ENCODE results near the gene TSPAN4. TPM values are rescaled to one million over a fixed set of nuclear protein-coding genes. Genes with fewer than 3 reads are reported as not detected.

TSPAN4 gene
- total RNA-seq, 2 experiments from 2014 or later = 5.2 to 6.0 TPM

DNA sequence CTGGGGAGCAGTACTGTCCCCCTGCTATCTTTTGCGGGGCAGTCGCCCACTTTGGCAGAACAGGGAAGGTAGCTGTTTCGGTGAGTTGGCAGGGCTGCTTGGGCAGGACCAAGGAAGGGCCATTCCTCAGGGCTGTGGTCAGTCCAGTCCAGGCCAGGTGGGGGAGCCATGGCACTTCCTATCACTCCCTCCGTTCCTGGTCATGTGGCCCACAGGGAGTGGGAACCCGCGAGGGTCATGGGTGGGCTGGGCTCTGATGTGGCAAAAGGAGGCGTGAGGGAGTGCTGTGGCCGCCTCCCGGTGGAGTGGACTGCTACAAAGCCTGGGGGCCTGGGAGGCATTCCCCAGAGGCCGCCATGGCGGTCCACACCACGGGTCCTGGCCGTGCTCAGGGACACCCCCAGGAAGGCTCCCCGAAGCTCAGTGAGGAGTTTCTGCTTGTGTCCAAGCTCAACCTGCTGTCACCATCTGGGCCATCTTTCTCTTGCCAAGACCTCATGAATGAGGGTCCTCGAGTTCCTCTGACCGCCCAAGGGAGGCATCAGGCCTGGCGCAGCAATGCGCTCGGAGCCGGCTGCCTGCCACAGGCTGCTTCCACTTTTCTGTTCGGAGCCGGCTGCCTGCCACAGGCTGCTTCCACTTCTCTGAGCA, 56.0 kb downstream of the TSPAN4 start:
- DNase-seq (no peak), ATAC-seq (no peak)
- no peak overlapping the region for H3K27ac Mint-ChIP-seq
- POLR2A ChIA-PET = no interaction called here
- no peaks in the 10 kb centered on the region for H3K27me3 Mint-ChIP-seq
- no peaks in the 10 kb centered on the region for H3K9me3 Mint-ChIP-seq (ENCODE audit: low read depth)
- H3K4me1 Mint-ChIP-seq = no peaks in the 10 kb centered on the region
- H3K36me3 Mint-ChIP-seq (ENCODE audit: low read depth) = peaks cover 22% of the 10 kb centered on the region
- no peak overlapping the region for H3K4me3 Mint-ChIP-seq
- CTCF ChIA-PET = no interaction called here
- intact Hi-C loops (cut with DNase I, micrococcal nuclease) = no loop called here

GRCh38 chr11:899724-900123, 57.1 kb downstream of the TSPAN4 start:
- H3K9me3 Mint-ChIP-seq (ENCODE audit: low read depth) = no peaks in the 10 kb centered on the region
- intact Hi-C loops (cut with DNase I, micrococcal nuclease) = no loop called here
- POLR2A ChIA-PET = no interaction called here

DNA sequence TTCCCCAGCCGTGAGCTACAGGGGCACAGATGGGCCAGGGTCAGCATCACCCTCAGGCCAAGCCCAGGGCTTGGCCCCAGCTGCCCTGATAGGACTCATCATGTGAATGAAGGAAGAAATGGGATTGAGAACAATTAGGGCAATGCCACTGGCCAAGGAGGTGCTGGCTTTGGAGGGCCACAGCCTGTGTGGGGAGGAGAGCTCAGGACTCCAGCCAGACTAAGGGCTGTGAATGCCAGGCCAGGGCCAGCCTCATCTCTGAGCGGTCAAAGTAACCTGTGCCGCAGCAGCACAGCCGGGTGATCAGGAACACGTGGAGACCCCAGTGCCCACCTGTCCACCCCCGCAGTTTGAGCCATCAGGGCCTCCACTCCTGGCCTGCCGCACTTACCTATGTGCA, 57.9 kb downstream of the TSPAN4 start:
- DNase-seq (no peak), ATAC-seq (no peak)
- Mint-ChIP-seq H3K27me3 (no peaks in the 10 kb centered on the region), H3K4me3 (no peak overlapping the region), H3K9me3 (ENCODE audit: low read depth) (no peaks in the 10 kb centered on the region), H3K27ac (no peak overlapping the region), H3K4me1 (no peaks in the 10 kb centered on the region), H3K36me3 (ENCODE audit: low read depth) (peaks cover 29% of the 10 kb centered on the region)
- intact Hi-C loops (cut with DNase I, micrococcal nuclease) = no loop called here
- ChIA-PET POLR2A (no interaction called here), CTCF (interaction anchor here (0.6 kb wide), 2 partner anchors 29 to 1076 kb away, joined by 3 read pairs; no protein-coding TSS in a partner anchor)

More at GRCh38 chr11:899724-900123, 57.1 kb downstream of the TSPAN4 start:
- DNase-seq = no peak
- peaks cover 29% of the 10 kb centered on the region for H3K36me3 Mint-ChIP-seq (ENCODE audit: low read depth)
- ATAC-seq = no peak
- H3K4me3 Mint-ChIP-seq = no peak overlapping the region
- no peaks in the 10 kb centered on the region for H3K4me1 Mint-ChIP-seq
- H3K27me3 Mint-ChIP-seq = no peaks in the 10 kb centered on the region
- no peak overlapping the region for H3K27ac Mint-ChIP-seq
- CTCF ChIA-PET = interaction anchor here (0.7 kb wide), 1 partner anchor 284 kb away, joined by 3 read pairs; no protein-coding TSS in a partner anchor

DNA sequence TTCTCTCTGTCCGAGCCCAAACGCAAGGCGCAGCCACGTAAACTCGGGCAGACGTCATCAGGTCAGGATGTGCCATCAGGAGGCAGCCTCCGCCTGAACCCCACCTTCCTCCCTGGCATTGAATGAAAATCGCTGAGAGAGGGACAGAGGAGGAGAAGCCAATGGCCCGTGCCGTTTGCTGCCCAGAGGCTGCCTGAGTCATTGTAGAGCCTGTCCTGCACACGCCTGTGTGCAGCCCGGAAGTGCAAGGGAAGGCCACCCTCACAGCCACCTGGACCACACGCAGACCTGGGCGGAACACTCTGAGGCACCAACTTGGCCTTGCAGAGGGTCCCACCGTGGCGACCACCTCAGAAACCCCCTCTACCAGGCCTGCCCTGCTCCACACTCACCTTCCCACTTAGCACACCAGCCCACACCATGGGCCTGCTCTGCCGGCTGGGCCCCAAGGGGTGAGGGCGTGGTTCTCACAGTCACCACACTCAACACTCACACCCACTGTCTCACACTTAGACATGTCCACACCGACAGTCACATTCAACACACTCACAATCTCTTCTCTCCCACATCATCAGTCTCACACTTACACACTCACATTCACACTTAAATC, 58.9 kb downstream of the TSPAN4 start:
- Mint-ChIP-seq H3K4me1 (no peaks in the 10 kb centered on the region), H3K27me3 (no peaks in the 10 kb centered on the region), H3K27ac (no peak overlapping the region), H3K4me3 (no peak overlapping the region), H3K36me3 (ENCODE audit: low read depth) (peaks cover 32% of the 10 kb centered on the region), H3K9me3 (ENCODE audit: low read depth) (no peaks in the 10 kb centered on the region)
- DNase-seq = no peak
- no peak for ATAC-seq
- intact Hi-C loops (cut with DNase I, micrococcal nuclease) = no loop called here
- ChIA-PET CTCF (no interaction called here), POLR2A (no interaction called here)

DNA sequence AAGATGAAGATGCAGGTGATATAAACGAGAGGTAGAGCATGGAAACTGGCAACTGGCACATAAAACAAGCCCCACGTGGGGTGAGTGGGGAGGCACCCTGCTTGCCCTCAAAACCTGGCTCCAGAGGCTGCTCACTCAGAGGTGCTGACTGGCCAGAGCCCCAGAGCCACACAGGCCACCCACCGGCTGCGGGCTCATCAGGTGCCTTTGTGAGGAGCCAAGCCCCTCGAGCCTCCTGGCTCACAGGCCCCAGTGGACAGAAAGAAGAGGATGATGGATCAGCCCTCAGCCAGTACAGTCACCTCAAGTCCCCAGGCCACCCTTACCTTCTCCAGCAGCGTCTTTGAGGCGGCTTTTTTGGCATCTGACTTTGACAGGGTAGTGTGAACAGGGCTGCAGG, 61.7 kb downstream of the TSPAN4 start:
- POLR2A ChIA-PET = no interaction called here
- intact Hi-C loops (cut with DNase I, micrococcal nuclease) = no loop called here

GRCh38 chr11:905952-906351, 63.3 kb downstream of the TSPAN4 start:
- Mint-ChIP-seq H3K9me3 (ENCODE audit: low read depth) (no peaks in the 10 kb centered on the region), H3K27ac (no peak overlapping the region), H3K4me3 (no peak overlapping the region), H3K36me3 (ENCODE audit: low read depth) (peaks cover 36% of the 10 kb centered on the region), H3K4me1 (peaks cover 19% of the 10 kb centered on the region), H3K27me3 (no peaks in the 10 kb centered on the region)
- ATAC-seq (no peak), DNase-seq (no peak)
- intact Hi-C loops (cut with DNase I, micrococcal nuclease) = no loop called here
- CTCF ChIA-PET = interaction anchor here (0.7 kb wide), 1 partner anchor 19 kb away, joined by 3 read pairs; no protein-coding TSS in a partner anchor
- POLR2A ChIA-PET = no interaction called here

More for the DNA sequence above, 61.7 kb downstream of the TSPAN4 start:
- CTCF ChIA-PET = no interaction called here
- Mint-ChIP-seq H3K27ac (no peak overlapping the region), H3K27me3 (no peaks in the 10 kb centered on the region), H3K4me1 (peaks cover 14% of the 10 kb centered on the region), H3K9me3 (ENCODE audit: low read depth) (no peaks in the 10 kb centered on the region), H3K36me3 (ENCODE audit: low read depth) (peaks cover 39% of the 10 kb centered on the region), H3K4me3 (no peak overlapping the region)
- DNase-seq = no peak
- ATAC-seq = no peak

GRCh38 chr11:907668-908067, 65.0 kb downstream of the TSPAN4 start:
- Mint-ChIP-seq H3K9me3 (ENCODE audit: low read depth) (no peaks in the 10 kb centered on the region), H3K4me1 (peaks cover 24% of the 10 kb centered on the region), H3K4me3 (no peak overlapping the region), H3K36me3 (ENCODE audit: low read depth) (peaks cover 23% of the 10 kb centered on the region), H3K27me3 (no peaks in the 10 kb centered on the region), H3K27ac (no peak overlapping the region)
- ChIA-PET CTCF (no interaction called here), POLR2A (no interaction called here)
- ATAC-seq (no peak), DNase-seq (no peak)
- intact Hi-C loops (cut with DNase I, micrococcal nuclease) = no loop called here

DNA sequence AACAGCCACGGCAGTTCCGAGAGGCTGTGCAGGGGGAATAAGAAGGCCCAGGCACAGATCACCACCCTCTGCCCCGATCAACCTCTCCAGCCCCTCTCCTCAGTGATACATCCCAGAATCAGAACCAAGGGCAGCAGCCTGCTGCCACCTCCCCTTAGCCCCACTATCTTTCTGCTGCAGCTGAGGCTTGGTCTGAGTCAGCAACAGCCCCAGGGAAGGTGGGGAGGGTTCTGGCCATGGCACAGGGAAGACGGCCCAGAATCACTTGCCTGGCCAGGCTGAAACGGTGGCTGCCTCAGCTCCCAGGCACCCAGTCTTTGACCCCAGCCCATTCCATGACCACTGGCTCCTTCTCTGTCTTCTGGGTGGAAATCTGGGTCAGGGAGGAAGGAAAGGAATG, 65.6 kb downstream of the TSPAN4 start:
- no peaks in the 10 kb centered on the region for H3K9me3 Mint-ChIP-seq (ENCODE audit: low read depth)
- ChIA-PET CTCF (no interaction called here), POLR2A (no interaction called here)
- DNase-seq (no peak), ATAC-seq (no peak)
- peaks cover 24% of the 10 kb centered on the region for H3K4me1 Mint-ChIP-seq
- H3K4me3 Mint-ChIP-seq = no peak overlapping the region
- no peaks in the 10 kb centered on the region for H3K27me3 Mint-ChIP-seq
- peaks cover 18% of the 10 kb centered on the region for H3K36me3 Mint-ChIP-seq (ENCODE audit: low read depth)
- H3K27ac Mint-ChIP-seq = no peak overlapping the region
- intact Hi-C loops (cut with DNase I, micrococcal nuclease) = no loop called here

DNA sequence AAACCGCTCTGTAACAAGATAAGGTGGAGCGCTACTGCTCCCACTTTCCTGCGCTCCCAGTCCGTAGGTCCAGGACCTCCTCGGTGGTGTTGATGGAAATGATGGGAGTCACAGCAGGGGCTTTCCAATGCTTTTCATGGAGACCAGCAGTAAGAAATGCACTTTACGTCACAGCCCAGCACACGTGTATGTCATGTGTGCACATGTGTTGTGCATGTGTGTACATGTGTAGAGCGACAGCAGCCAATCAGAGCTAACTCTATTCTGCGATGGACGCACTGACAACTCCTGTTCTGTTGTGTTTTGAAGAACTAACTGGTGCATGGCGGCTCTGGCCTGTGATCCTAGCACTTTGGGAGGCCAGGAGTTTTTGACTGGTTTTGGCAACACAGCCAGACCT, 66.8 kb downstream of the TSPAN4 start:
- Mint-ChIP-seq H3K27ac (no peak overlapping the region), H3K9me3 (ENCODE audit: low read depth) (no peaks in the 10 kb centered on the region), H3K4me1 (peaks cover 24% of the 10 kb centered on the region), H3K36me3 (ENCODE audit: low read depth) (peaks cover 12% of the 10 kb centered on the region), H3K4me3 (peak overlapping the region; percentile 88), H3K27me3 (no peaks in the 10 kb centered on the region)
- POLR2A ChIA-PET = no interaction called here
- no peak for DNase-seq
- no peak for ATAC-seq
- CTCF ChIA-PET = interaction anchor here (1.0 kb wide), 1 partner anchor 15 kb away, joined by 3 read pairs; no protein-coding TSS in a partner anchor
- intact Hi-C loops (cut with DNase I, micrococcal nuclease) = no loop called here

DNA sequence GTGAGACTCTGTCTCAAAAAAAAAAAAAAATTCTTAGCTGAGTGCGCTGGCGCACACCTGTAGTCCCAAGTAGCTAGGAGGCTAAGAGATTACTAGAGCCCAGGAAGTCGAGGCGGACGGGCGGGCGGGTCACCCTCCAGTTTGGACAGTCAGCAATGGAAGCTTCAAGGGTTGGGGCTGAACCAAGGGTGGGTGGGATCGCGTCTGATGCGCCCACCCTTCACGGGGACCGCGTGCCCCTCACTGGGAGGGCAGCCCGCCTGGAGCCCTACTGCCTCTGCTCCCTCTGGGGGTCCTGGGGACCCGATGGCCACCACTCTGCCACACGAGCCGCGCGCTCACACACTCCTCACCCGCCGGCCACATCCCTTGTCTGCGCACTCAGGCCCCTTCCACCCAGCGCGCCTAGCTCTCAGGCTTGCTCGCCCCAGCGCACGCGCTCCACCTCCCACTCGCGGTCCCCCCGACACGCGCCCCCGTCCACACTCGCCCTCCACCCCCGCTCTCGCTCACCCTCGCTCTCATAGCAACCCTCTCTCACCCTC, 67.5 kb downstream of the TSPAN4 start:
- intact Hi-C loops (cut with DNase I, micrococcal nuclease) = loop anchor here (1.0 to 5.0 kb wide), 9 partner anchors 15 to 399 kb away; partner anchors contain the start of genes AP2A2 (in 1 of the 2), GATD1 (in 1 of the 2), HRAS (in 1 of the 2) and POLR2L (in 1 of the 2)
- peak; percentile 63 for DNase-seq
- ChIA-PET POLR2A (interaction anchor here (1.1 kb wide), 1 partner anchor 14 kb away, joined by 4 read pairs; no protein-coding TSS in a partner anchor), CTCF (interaction anchor here (1.0 kb wide), 1 partner anchor 15 kb away, joined by 3 read pairs; no protein-coding TSS in a partner anchor)
- H3K27me3 Mint-ChIP-seq = no peaks in the 10 kb centered on the region
- peak; percentile 28 for ATAC-seq
- peaks cover 24% of the 10 kb centered on the region for H3K4me1 Mint-ChIP-seq
- no peaks in the 10 kb centered on the region for H3K9me3 Mint-ChIP-seq (ENCODE audit: low read depth)
- H3K4me3 Mint-ChIP-seq = peak overlapping the region; percentile 88
- peak overlapping the region; percentile 58 for H3K27ac Mint-ChIP-seq
- peaks cover 10% of the 10 kb centered on the region for H3K36me3 Mint-ChIP-seq (ENCODE audit: low read depth)

- CTCF ChIA-PET = interaction anchor here (1.0 to 1.3 kb wide), 2 partner anchors 14 kb away, joined by 3 to 11 read pairs; partner anchors contain the start of gene AP2A2
- intact Hi-C loops (cut with DNase I, micrococcal nuclease) = loop anchor here (1.0 to 5.0 kb wide), 9 partner anchors 15 to 399 kb away; partner anchors contain the start of genes AP2A2 (in 1 of the 2), GATD1 (in 1 of the 2), HRAS (in 1 of the 2) and POLR2L (in 1 of the 2)
- peak within 1 kb of the TSS; percentile 88 for H3K27ac Mint-ChIP-seq
- H3K4me3 Mint-ChIP-seq = peak within 1 kb of the TSS; percentile 88
- peaks cover 24% of the 10 kb centered on the region for H3K4me1 Mint-ChIP-seq
- POLR2A ChIA-PET = interaction anchor here (1.1 kb wide), 1 partner anchor 14 kb away, joined by 4 read pairs; no protein-coding TSS in a partner anchor
- no peaks in the 10 kb centered on the region for H3K9me3 Mint-ChIP-seq (ENCODE audit: low read depth)
- ATAC-seq (peak; percentile 98), DNase-seq (peak; percentile 92)
- H3K27me3 Mint-ChIP-seq = no peaks in the 10 kb centered on the region
- H3K36me3 Mint-ChIP-seq (ENCODE audit: low read depth) = peaks cover 10% of the 10 kb centered on the region
Observed at GRCh38 chr11:910589-911030, 68.0 kb downstream of the TSPAN4 start, which contains the start of gene CHID1. CHID1 (minus strand) TSS chr11:910810; CDS start chr11:904816, 5,994 bp downstream.
